Measurements from ENCODE around the gene PMEPA1.

Gene PMEPA1

GRCh38 chr20:57660922-57661745 is 48.7 kb downstream of the PMEPA1 start:
- Histone ChIP-seq H3K36me3 (ENCODE audit: control insufficient read depth, insufficient read depth, low read length) (peaks cover 27% of the 10 kb centered on the region), H3K9me3 (ENCODE audit: control insufficient read depth, low read length) (no peaks in the 10 kb centered on the region), H3K4me3 (ENCODE audit: extremely low read depth, insufficient read depth, low read length, poor library complexity, severe bottlenecking) (no peak overlapping the region), H3K27ac (ENCODE audit: low read depth, low read length, severe bottlenecking) (no peak overlapping the region), H3K4me1 (ENCODE audit: control insufficient read depth, insufficient read depth, low read length, poor library complexity, severe bottlenecking) (no peaks in the 10 kb centered on the region)
- WGBS, 2 experiments (ENCODE audit: insufficient coverage in 2 of 2) = 89 to 97% methylated on average over 18 to 28 of the region's 31 CpGs

GRCh38 chr20:57660181-57660921 is 49.5 kb downstream of the PMEPA1 start:
- H3K4me1 ChIP-seq (ENCODE audit: control insufficient read depth, insufficient read depth, low read length, poor library complexity, severe bottlenecking) = no peaks in the 10 kb centered on the region
- H3K36me3 ChIP-seq (ENCODE audit: control insufficient read depth, insufficient read depth, low read length) = peaks cover 26% of the 10 kb centered on the region
- no peak overlapping the region for H3K4me3 ChIP-seq (ENCODE audit: extremely low read depth, insufficient read depth, low read length, poor library complexity, severe bottlenecking)
- WGBS, 2 experiments (ENCODE audit: insufficient coverage in 2 of 2) = 83 to 92% methylated on average over 9 of the region's 13 CpGs
- no peak overlapping the region for H3K27ac ChIP-seq (ENCODE audit: low read depth, low read length, severe bottlenecking)
- no peaks in the 10 kb centered on the region for H3K9me3 ChIP-seq (ENCODE audit: control insufficient read depth, low read length)

GRCh38 chr20:57659517-57660180 is 50.2 kb downstream of the PMEPA1 start:
- H3K4me3 ChIP-seq (ENCODE audit: extremely low read depth, insufficient read depth, low read length, poor library complexity, severe bottlenecking) = no peak overlapping the region
- no peaks in the 10 kb centered on the region for H3K4me1 ChIP-seq (ENCODE audit: control insufficient read depth, insufficient read depth, low read length, poor library complexity, severe bottlenecking)
- peaks cover 22% of the 10 kb centered on the region for H3K36me3 ChIP-seq (ENCODE audit: control insufficient read depth, insufficient read depth, low read length)
- WGBS, 2 experiments (ENCODE audit: insufficient coverage in 2 of 2) = 92 to 94% methylated on average over 22 to 24 of the region's 24 CpGs
- H3K9me3 ChIP-seq (ENCODE audit: control insufficient read depth, low read length) = no peaks in the 10 kb centered on the region
- H3K27ac ChIP-seq (ENCODE audit: low read depth, low read length, severe bottlenecking) = no peak overlapping the region

GRCh38 chr20:57658833-57659516 is 50.8 kb downstream of the PMEPA1 start:
- peaks cover 22% of the 10 kb centered on the region for H3K36me3 ChIP-seq (ENCODE audit: control insufficient read depth, insufficient read depth, low read length)
- no peaks in the 10 kb centered on the region for H3K9me3 ChIP-seq (ENCODE audit: control insufficient read depth, low read length)
- 92% methylated on average over 25 of the region's 25 CpGs for WGBS, 2 experiments (ENCODE audit: insufficient coverage in 2 of 2)
- no peaks in the 10 kb centered on the region for H3K4me1 ChIP-seq (ENCODE audit: control insufficient read depth, insufficient read depth, low read length, poor library complexity, severe bottlenecking)
- H3K27ac ChIP-seq (ENCODE audit: low read depth, low read length, severe bottlenecking) = no peak overlapping the region
- no peak overlapping the region for H3K4me3 ChIP-seq (ENCODE audit: extremely low read depth, insufficient read depth, low read length, poor library complexity, severe bottlenecking)

GRCh38 chr20:57658447-57658832 is 51.4 kb downstream of the PMEPA1 start:
- peaks cover 22% of the 10 kb centered on the region for H3K36me3 ChIP-seq (ENCODE audit: control insufficient read depth, insufficient read depth, low read length)
- no peak overlapping the region for H3K4me3 ChIP-seq (ENCODE audit: extremely low read depth, insufficient read depth, low read length, poor library complexity, severe bottlenecking)
- H3K9me3 ChIP-seq (ENCODE audit: control insufficient read depth, low read length) = no peaks in the 10 kb centered on the region
- no peak overlapping the region for H3K27ac ChIP-seq (ENCODE audit: low read depth, low read length, severe bottlenecking)
- H3K4me1 ChIP-seq (ENCODE audit: control insufficient read depth, insufficient read depth, low read length, poor library complexity, severe bottlenecking) = no peaks in the 10 kb centered on the region
- 94% methylated on average over 7 to 8 of the region's 8 CpGs for WGBS, 2 experiments (ENCODE audit: insufficient coverage in 2 of 2)

GRCh38 chr20:57657535-57658446 is 52.0 kb downstream of the PMEPA1 start:
- Histone ChIP-seq H3K27ac (ENCODE audit: low read depth, low read length, severe bottlenecking) (no peak overlapping the region), H3K4me1 (ENCODE audit: control insufficient read depth, insufficient read depth, low read length, poor library complexity, severe bottlenecking) (no peaks in the 10 kb centered on the region), H3K36me3 (ENCODE audit: control insufficient read depth, insufficient read depth, low read length) (peaks cover 22% of the 10 kb centered on the region), H3K4me3 (ENCODE audit: extremely low read depth, insufficient read depth, low read length, poor library complexity, severe bottlenecking) (no peak overlapping the region), H3K9me3 (ENCODE audit: control insufficient read depth, low read length) (no peaks in the 10 kb centered on the region)
- 96 to 98% methylated on average over 22 to 33 of the region's 36 CpGs for WGBS, 2 experiments (ENCODE audit: insufficient coverage in 2 of 2)

GRCh38 chr20:57656821-57657534 is 52.8 kb downstream of the PMEPA1 start:
- H3K36me3 ChIP-seq (ENCODE audit: control insufficient read depth, insufficient read depth, low read length) = peaks cover 28% of the 10 kb centered on the region
- no peak overlapping the region for H3K4me3 ChIP-seq (ENCODE audit: extremely low read depth, insufficient read depth, low read length, poor library complexity, severe bottlenecking)
- no peak overlapping the region for H3K27ac ChIP-seq (ENCODE audit: low read depth, low read length, severe bottlenecking)
- 88 to 94% methylated on average over 12 to 18 of the region's 20 CpGs for WGBS, 2 experiments (ENCODE audit: insufficient coverage in 2 of 2)
- no peaks in the 10 kb centered on the region for H3K4me1 ChIP-seq (ENCODE audit: control insufficient read depth, insufficient read depth, low read length, poor library complexity, severe bottlenecking)
- no peaks in the 10 kb centered on the region for H3K9me3 ChIP-seq (ENCODE audit: control insufficient read depth, low read length)

- no peaks in the 10 kb centered on the region for H3K4me1 ChIP-seq (ENCODE audit: control insufficient read depth, insufficient read depth, low read length, poor library complexity, severe bottlenecking)
- 89 to 95% methylated on average over 12 to 14 of the region's 15 CpGs for WGBS, 2 experiments (ENCODE audit: insufficient coverage in 2 of 2)
- peaks cover 31% of the 10 kb centered on the region for H3K36me3 ChIP-seq (ENCODE audit: control insufficient read depth, insufficient read depth, low read length)
- H3K9me3 ChIP-seq (ENCODE audit: control insufficient read depth, low read length) = no peaks in the 10 kb centered on the region
- H3K4me3 ChIP-seq (ENCODE audit: extremely low read depth, insufficient read depth, low read length, poor library complexity, severe bottlenecking) = no peak overlapping the region
- H3K27ac ChIP-seq (ENCODE audit: low read depth, low read length, severe bottlenecking) = no peak overlapping the region
Observed at GRCh38 chr20:57656252-57656820, 53.5 kb downstream of the PMEPA1 start.

- Histone ChIP-seq H3K4me3 (ENCODE audit: extremely low read depth, insufficient read depth, low read length, poor library complexity, severe bottlenecking) (no peak overlapping the region), H3K27ac (ENCODE audit: low read depth, low read length, severe bottlenecking) (no peak overlapping the region), H3K4me1 (ENCODE audit: control insufficient read depth, insufficient read depth, low read length, poor library complexity, severe bottlenecking) (no peaks in the 10 kb centered on the region), H3K36me3 (ENCODE audit: control insufficient read depth, insufficient read depth, low read length) (peaks cover 34% of the 10 kb centered on the region), H3K9me3 (ENCODE audit: control insufficient read depth, low read length) (no peaks in the 10 kb centered on the region)
- 86 to 88% methylated on average over 9 of the region's 11 CpGs for WGBS, 2 experiments (ENCODE audit: insufficient coverage in 2 of 2)
Observed at GRCh38 chr20:57655809-57656155, 54.0 kb downstream of the PMEPA1 start.
